Mesothelial cell of epicardium (in vitro differentiated cells): Measurements from ENCODE around the gene WDFY3. TPM values are rescaled to one million over a fixed set of nuclear protein-coding genes. Genes with fewer than 3 reads are reported as not detected.

Source experiments
- DNase-seq, 2 experiments: peaks; one replicate each; pipeline ENCODE4 v3.0.0; 2021; ENCODE audit warnings: low spot score in 2 of 2; ENCODE audit not compliant: unreplicated experiment in 2 of 2
- H3K27ac Mint-ChIP-seq: 2 replicates; pipeline ENCODE4 v1.8.0; 2021; ENCODE audit warnings: mixed read lengths
- H3K27me3 Mint-ChIP-seq: 2 replicates; pipeline ENCODE4 v1.8.0; 2021; ENCODE audit warnings: low read depth, mixed read lengths
- H3K36me3 Mint-ChIP-seq: 2 replicates; pipeline ENCODE4 v1.8.0; 2021; ENCODE audit warnings: mixed read lengths
- H3K4me1 Mint-ChIP-seq: 2 replicates; pipeline ENCODE4 v1.8.0; 2021; ENCODE audit warnings: mixed read lengths
- H3K4me3 Mint-ChIP-seq: 2 replicates; pipeline ENCODE4 v1.8.0; 2021; ENCODE audit warnings: mild to moderate bottlenecking, moderate library complexity, mixed read lengths
- H3K9me3 Mint-ChIP-seq: 2 replicates; pipeline ENCODE4 v1.8.0; 2021; ENCODE audit warnings: mixed read lengths
- CTCF ChIP-seq: fragments of 200-600 bp; sonication (generic); IDR thresholded peaks from one replicate; pipeline ENCODE4 v1.5.0; 2021; ENCODE audit warnings: antibody characterized with exemption; ENCODE audit not compliant: unreplicated experiment
- total RNA-seq: library from RNA; stranded (reverse); gene quantifications from 3 replicates; pipeline ENCODE4 v1.2.1, GENCODE V29; 2021

The WDFY3 gene
- total RNA-seq, 1 donor from 2014 or later, result 115 TPM

GRCh38 chr4:84799318-84799717, 167.2 kb downstream of the WDFY3 start:
- H3K36me3 Mint-ChIP-seq, result peaks cover 41% of the 10 kb centered on the region
- no peak for TF ChIP-seq CTCF
- no peaks in the 10 kb centered on the region for H3K9me3 Mint-ChIP-seq
- no peak for DNase-seq
- H3K4me1 Mint-ChIP-seq, result no peaks in the 10 kb centered on the region
- no peak overlapping the region for H3K4me3 Mint-ChIP-seq
- no peak overlapping the region for H3K27ac Mint-ChIP-seq
- no peaks in the 10 kb centered on the region for H3K27me3 Mint-ChIP-seq

- Mint-ChIP-seq H3K9me3 (peaks cover under 1% of the 10 kb centered on the region), H3K4me3 (no peak overlapping the region), H3K27ac (no peak overlapping the region), H3K4me1 (peaks cover 7% of the 10 kb centered on the region), H3K27me3 (no peaks in the 10 kb centered on the region), H3K36me3 (peaks cover 39% of the 10 kb centered on the region)
- DNase-seq, result no peak
- no peak for TF ChIP-seq CTCF
These were observed 170.1 kb downstream of the WDFY3 start for GRCh38 chr4:84796394-84796793.

DNA sequence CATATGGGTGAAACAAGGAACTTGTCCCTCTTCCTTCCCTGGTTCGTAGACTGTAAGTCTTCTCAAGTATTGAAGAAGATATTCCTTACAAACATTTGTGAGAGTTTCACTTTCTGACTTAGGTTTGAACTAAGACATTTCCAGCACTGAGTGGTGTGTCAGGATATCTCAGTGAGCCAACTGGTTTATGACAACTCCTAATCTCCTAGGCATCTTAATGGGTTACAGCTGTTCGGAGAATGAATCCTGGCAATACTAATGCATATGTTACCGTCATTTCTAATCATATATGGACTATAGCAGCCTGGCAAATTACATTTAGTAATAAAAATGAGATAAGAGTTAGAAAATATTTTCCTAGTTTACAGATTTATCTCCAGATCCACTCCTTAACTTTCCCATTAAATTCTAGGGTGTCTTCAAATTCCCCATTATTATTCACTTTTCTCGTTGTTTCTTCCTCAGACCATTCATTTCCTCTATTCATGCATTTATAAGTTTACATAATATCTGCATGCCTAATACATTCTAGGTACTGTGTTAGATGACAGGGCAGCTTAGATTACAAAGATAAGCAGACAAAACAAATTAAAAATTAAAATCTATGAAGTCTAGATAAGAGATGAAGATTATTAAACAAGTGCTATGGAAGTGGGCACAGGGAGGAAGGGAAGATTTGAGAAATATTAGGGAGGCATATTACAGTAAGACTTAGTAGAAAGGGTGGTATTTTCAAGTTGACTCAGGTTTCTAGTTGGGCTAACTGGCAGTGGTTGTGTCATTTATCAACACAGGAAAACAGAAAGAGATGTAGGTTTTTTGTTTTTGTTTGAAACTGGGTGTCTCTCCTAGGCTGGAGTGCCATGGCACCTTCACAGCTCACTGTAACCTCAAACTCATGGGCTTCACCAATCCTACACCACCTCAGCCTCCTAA, 173.9 kb downstream of the WDFY3 start:
- TF ChIP-seq CTCF, result no peak
- no peaks in the 10 kb centered on the region for H3K27me3 Mint-ChIP-seq
- peaks cover 6% of the 10 kb centered on the region for H3K9me3 Mint-ChIP-seq
- no peak for DNase-seq
- peaks cover 35% of the 10 kb centered on the region for H3K36me3 Mint-ChIP-seq
- peaks cover 7% of the 10 kb centered on the region for H3K4me1 Mint-ChIP-seq
- peak overlapping the region; percentile 17 for H3K27ac Mint-ChIP-seq
- no peak overlapping the region for H3K4me3 Mint-ChIP-seq

DNA sequence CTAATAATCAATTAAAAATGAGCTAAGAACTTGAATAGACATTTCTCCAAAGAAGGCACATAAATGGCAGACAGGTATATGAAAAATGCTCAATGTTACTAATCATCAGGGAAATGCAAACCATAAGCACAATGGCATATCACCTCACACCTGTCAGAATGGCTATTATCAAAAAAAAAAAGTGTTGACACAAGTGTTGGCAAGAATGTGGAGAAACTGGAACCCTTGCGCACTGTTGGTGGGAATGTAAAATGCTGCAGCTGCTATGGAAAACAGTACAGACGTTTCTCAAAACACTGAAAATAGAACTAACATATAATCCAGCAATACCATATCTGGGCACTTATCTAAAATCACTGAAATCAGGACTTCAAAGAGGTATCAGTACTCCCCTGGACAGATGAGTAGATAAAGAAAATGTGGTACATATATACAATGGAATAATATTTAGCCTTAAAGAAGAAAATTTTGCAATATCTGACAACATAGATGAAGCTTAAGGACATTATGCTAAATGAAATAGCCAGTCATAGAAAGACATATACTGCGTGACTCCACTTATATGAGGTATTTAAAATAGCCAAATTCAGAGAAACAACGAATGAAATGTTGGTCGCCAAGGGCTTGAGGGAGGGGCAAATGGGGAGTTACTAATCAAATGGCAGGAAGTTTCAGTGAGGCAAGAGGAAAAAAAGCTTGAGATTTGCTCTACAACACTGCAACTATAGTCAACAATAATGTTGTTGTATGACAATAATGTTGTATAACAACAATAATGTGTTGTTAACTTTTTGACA, 175.5 kb downstream of the WDFY3 start:
- Mint-ChIP-seq H3K9me3 (peaks cover 6% of the 10 kb centered on the region), H3K27ac (no peak overlapping the region), H3K4me3 (no peak overlapping the region)

DNA sequence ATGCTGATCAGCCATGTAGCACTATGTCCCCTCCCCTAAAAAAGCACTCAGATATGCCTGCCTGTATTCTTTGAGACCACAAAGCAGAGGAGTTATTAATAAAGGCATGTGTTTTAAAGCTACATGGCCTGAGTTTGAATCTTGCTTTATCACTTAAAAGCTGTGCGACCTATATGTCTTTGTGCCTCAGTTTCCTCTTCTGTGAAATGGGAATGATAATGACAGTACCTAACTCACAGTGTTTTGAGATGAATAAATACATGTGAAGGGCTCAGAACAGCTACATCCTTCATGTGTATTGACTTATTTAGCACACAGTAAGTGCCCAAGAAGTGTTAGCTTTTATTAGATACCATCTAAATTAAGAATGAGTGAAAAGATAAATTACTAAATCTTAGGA, 180.0 kb downstream of the WDFY3 start:
- Mint-ChIP-seq H3K4me3 (no peak overlapping the region), H3K4me1 (no peaks in the 10 kb centered on the region), H3K9me3 (peaks cover 13% of the 10 kb centered on the region), H3K27me3 (no peaks in the 10 kb centered on the region), H3K36me3 (peaks cover 44% of the 10 kb centered on the region), H3K27ac (no peak overlapping the region)
- no peak for TF ChIP-seq CTCF
- DNase-seq, result no peak

More for the DNA sequence above, 175.5 kb downstream of the WDFY3 start:
- Mint-ChIP-seq H3K36me3 (peaks cover 39% of the 10 kb centered on the region), H3K4me1 (peaks cover 7% of the 10 kb centered on the region), H3K27me3 (no peaks in the 10 kb centered on the region)
- no peak for DNase-seq
- TF ChIP-seq CTCF, result no peak
